OCI-LY3 (cell line): ENCODE data around the gene SYNE2.

ENCODE experiments used
- CTCF ChIP-seq: fragments of 200-600, 300-600 bp; sonication (generic); IDR thresholded peaks from 2 replicates; pipeline ENCODE4 v1.5.1; 2014; ENCODE audit warnings: antibody characterized with exemption, low read length, low read depth
- EZH2phosphoT487 ChIP-seq: fragments of 200-600 bp; shearing (Covaris generic); IDR thresholded peaks from 2 replicates; pipeline ENCODE4 v1.6.1; 2018; ENCODE audit warnings: antibody characterized with exemption, mixed run types, low read depth

- TF ChIP-seq CTCF = no peak
- no peak for TF ChIP-seq EZH2phosphoT487
These were observed 356.2 kb downstream of the SYNE2 start for GRCh38 chr14:64208981-64209380.
